Activated CD4-positive, alpha-beta T cell treated with anti-CD3 and anti-CD28 coated beads for 36 hours (primary cell): Measurements from ENCODE around the gene HSPA12A. TPM values are rescaled to one million over a fixed set of nuclear protein-coding genes. Genes with fewer than 3 reads are reported as not detected.

Experiments
- ATAC-seq: fragments of 200-7000 bp; cut with Tn5 transposase; one replicate; pipeline ENCODE4 v1.10.0; 2021; ENCODE audit warnings: mild to moderate bottlenecking, moderate library complexity
- CTCF ChIA-PET: fragments of 350-600 bp; sonication (Branson Sonifier 250); formaldehyde crosslinking; loops from one replicate; lab custom pipeline; 2021; ENCODE audit warnings: antibody characterized with exemption; lab: Charles Lee
- POLR2A ChIA-PET: fragments of 350-600 bp; sonication (Branson Sonifier 250); formaldehyde crosslinking; loops from one replicate; lab custom pipeline; 2021; ENCODE audit warnings: antibody characterized with exemption, inconsistent platforms; lab: Charles Lee
- DNase-seq: peaks from one replicate; pipeline ENCODE4 v3.0.0-alpha.2; 2020
- H3K27ac Mint-ChIP-seq: one replicate; pipeline ENCODE4 v1.8.0; 2021; ENCODE audit warnings: mixed read lengths
- H3K27me3 Mint-ChIP-seq: one replicate; pipeline ENCODE4 v1.8.0; 2021; ENCODE audit warnings: mixed read lengths
- H3K36me3 Mint-ChIP-seq: one replicate; pipeline ENCODE4 v1.8.0; 2021; ENCODE audit warnings: low read depth, mixed read lengths
- H3K4me1 Mint-ChIP-seq: one replicate; pipeline ENCODE4 v1.8.0; 2021; ENCODE audit warnings: mixed read lengths
- H3K4me3 Mint-ChIP-seq: one replicate; pipeline ENCODE4 v1.8.0; 2021; ENCODE audit warnings: mild to moderate bottlenecking, moderate library complexity, mixed read lengths
- H3K9me3 Mint-ChIP-seq: one replicate; pipeline ENCODE4 v1.8.0; 2021; ENCODE audit warnings: low read depth, mixed read lengths
- intact Hi-C, 2 experiments: fragments of 100-400 bp; cut with DNase I in 1 of 2; cut with micrococcal nuclease in 1 of 2; formaldehyde crosslinking; loops; one replicate each; pipeline versions ENCODE4 v1.14.2 to v1.15.1; 2022 to 2024; cut with DNase I, micrococcal nuclease
- total RNA-seq, 2 experiments: library from RNA; stranded (reverse); gene quantifications; one replicate each; pipeline ENCODE4 v1.2.3, GENCODE V29; 2021

The HSPA12A gene
- total RNA-seq, result under 1 TPM; 0.41 to 0.74 TPM

DNA sequence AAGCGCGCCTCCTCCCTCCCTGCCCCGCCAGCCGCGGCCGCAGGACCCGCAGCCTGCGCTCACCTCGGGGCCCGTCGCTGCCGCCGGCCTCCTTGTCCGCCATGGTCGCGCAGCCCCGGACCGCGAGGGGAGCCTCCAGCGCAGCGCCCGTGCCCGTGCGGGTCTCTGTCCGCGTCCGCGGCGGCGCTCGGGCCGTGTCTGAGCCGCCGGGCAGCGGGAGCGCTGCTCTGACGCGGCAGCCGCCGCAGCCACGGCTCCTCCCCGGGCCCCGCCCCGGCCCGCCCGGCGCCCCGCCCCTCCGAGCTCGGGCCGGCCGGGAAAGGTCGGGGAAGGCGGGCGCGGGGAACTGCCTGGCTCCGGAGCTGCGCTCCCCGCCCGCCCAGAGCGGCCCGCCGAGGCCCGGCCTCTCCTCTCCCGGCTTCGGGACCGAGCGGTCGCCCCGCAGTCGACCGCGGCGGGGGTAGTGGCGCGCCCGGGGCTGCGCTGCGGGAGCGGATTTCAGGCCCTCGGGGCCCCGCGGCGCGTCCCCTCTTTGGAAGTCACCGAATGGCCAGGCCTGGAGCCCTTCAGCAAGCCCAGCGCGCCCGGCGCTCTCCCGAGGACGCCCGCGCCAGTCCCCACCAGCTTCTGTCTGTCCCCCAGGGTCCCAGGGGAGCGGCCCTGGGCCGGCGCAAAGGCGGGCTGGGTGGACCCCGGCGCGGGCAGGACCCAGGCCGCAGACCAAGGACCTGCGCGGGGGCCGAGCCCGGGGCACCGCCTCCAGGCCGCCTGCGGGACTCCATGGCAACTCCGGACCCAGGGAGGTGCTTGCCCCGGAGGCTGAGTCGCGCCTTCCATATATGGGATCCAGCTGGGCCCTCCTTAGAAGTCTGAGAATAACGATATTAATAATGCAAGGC is at the start of gene HSPA12A:
TSS of gene HSPA12A (minus strand) at position 200 of the 899 bp plus-strand sequence. CDS start at position 103, 97 bp downstream.
- intact Hi-C loops, result loop anchor here in 1 of 2 experiments (1.0 to 5.0 kb wide), 3 partner anchors 46 to 1805 kb away; partner anchors contain the start of gene TRUB1

GRCh38 chr10:116791241-116791640 is 48.9 kb upstream of the HSPA12A start:
- ChIA-PET POLR2A (no interaction called here), CTCF (interaction anchor here (0.6 to 1.8 kb wide), 4 partner anchors 15 to 583 kb away, joined by 3 to 12 read pairs (median 4); no protein-coding TSS in a partner anchor)
- DNase-seq (no peak), ATAC-seq (no peak)
- peaks cover 23% of the 10 kb centered on the region for H3K27me3 Mint-ChIP-seq
- no peaks in the 10 kb centered on the region for H3K9me3 Mint-ChIP-seq
- no peak overlapping the region for H3K27ac Mint-ChIP-seq
- intact Hi-C loops, result loop anchor here in 1 of 2 experiments (10.0 kb wide), 1 partner anchor 214 kb away; the partner anchor contains the start of gene SHTN1
- H3K4me1 Mint-ChIP-seq, result peaks cover 22% of the 10 kb centered on the region
- no peaks in the 10 kb centered on the region for H3K36me3 Mint-ChIP-seq
- H3K4me3 Mint-ChIP-seq, result no peak overlapping the region

More for the DNA sequence above, at the start of gene HSPA12A:
- ChIA-PET POLR2A (no interaction called here), CTCF (interaction anchor here (0.7 kb wide), 1 partner anchor 55 kb away, joined by 3 read pairs; no protein-coding TSS in a partner anchor)
- Mint-ChIP-seq H3K27ac (no peak within 1 kb of the TSS), H3K27me3 (peaks cover 53% of the 10 kb centered on the region), H3K9me3 (no peaks in the 10 kb centered on the region), H3K4me1 (peaks cover 4% of the 10 kb centered on the region), H3K36me3 (no peaks in the 10 kb centered on the region), H3K4me3 (peak within 1 kb of the TSS; percentile 43)
- DNase-seq (peak; percentile 72), ATAC-seq (peak; percentile 92)

- H3K4me1 Mint-ChIP-seq, result peaks cover 21% of the 10 kb centered on the region
- DNase-seq, result peak; percentile 88
- peak overlapping the region; percentile 37 for H3K27ac Mint-ChIP-seq
- POLR2A ChIA-PET, result no interaction called here
- peaks cover 26% of the 10 kb centered on the region for H3K27me3 Mint-ChIP-seq
- ATAC-seq, result peak; percentile 89
- intact Hi-C loops, result loop anchor here (1.0 to 2.0 kb wide), 3 partner anchors 46 to 387 kb away; partner anchors contain the start of gene HSPA12A (in 1 of the 2)
- H3K9me3 Mint-ChIP-seq, result no peaks in the 10 kb centered on the region
- H3K4me3 Mint-ChIP-seq, result peak overlapping the region; percentile 41
- CTCF ChIA-PET, result interaction anchor here (0.6 to 4.2 kb wide), 31 partner anchors 8 to 757 kb away, joined by 3 to 39 read pairs (median 4); no protein-coding TSS in a partner anchor
- H3K36me3 Mint-ChIP-seq, result no peaks in the 10 kb centered on the region
These were observed 45.7 kb upstream of the HSPA12A start for GRCh38 chr10:116787893-116788665.

DNA sequence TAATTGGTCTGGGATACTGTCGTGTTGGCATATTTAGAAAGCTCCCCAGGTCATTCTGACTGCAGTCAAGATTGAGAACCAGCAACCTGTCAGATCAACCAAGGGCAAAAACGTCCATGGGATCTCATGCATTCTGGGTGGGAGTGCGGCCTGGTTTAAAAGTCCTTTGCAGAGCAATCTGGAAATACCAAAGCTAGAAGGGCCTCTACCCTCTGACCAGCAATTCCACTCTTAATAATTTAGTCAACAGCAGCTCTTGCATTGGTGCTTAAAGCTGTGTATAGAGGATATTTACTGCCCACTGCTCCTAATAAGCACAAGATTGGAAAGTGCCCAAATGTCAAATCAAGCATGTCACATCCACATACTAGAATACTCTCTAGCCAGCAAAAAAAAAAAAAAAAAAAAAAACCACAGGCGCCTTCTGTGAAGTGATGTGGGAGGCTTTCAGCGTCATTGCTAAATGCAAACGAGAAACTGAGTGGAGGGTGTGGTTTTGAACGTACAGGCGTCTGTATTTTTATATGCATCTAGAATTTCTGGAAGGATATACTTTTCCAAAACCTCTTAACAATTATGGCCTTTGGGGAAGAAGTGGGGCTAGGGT is 44.8 kb upstream of the HSPA12A start:
- DNase-seq, result no peak
- Mint-ChIP-seq H3K9me3 (no peaks in the 10 kb centered on the region), H3K36me3 (no peaks in the 10 kb centered on the region), H3K4me3 (no peak overlapping the region), H3K27ac (peak overlapping the region; percentile 37), H3K4me1 (peaks cover 15% of the 10 kb centered on the region), H3K27me3 (peaks cover 20% of the 10 kb centered on the region)
- peak; percentile 52 for ATAC-seq
- CTCF ChIA-PET, result interaction anchor here (0.6 to 4.2 kb wide), 22 partner anchors 9 to 1662 kb away, joined by 3 to 39 read pairs (median 4); no protein-coding TSS in a partner anchor
- intact Hi-C loops, result no loop called here
- POLR2A ChIA-PET, result no interaction called here

DNA sequence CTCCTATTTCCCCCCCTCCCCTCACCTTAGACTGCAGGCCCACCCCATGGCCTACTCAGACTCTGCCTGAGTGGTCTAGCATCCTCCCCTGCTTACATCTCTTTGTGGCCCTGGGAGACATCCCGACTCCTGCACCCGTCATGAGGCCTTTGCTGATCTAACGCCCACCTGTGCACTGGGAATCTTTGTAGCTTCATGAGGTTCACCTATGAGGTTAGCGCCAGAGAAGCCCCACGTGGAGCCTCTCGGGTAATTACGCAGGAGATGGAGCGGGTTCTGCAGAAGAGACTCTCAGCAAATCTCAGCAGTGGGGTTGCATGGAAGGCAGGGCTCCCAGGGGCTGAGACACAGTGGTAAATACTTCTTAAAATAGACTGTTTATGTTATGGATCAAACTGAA is 43.5 kb upstream of the HSPA12A start:
- Mint-ChIP-seq H3K27me3 (peaks cover 14% of the 10 kb centered on the region), H3K36me3 (no peaks in the 10 kb centered on the region), H3K4me1 (peaks cover 15% of the 10 kb centered on the region), H3K4me3 (no peak overlapping the region), H3K9me3 (no peaks in the 10 kb centered on the region), H3K27ac (no peak overlapping the region)
- no peak for ATAC-seq
- no peak for DNase-seq
- ChIA-PET CTCF (interaction anchor here (0.7 to 4.2 kb wide), 5 partner anchors 87 to 383 kb away, joined by 4 to 39 read pairs (median 5); no protein-coding TSS in a partner anchor), POLR2A (no interaction called here)
- intact Hi-C loops, result no loop called here

- CTCF ChIA-PET, result interaction anchor here (1.1 kb wide), 1 partner anchor 103 kb away, joined by 5 read pairs; no protein-coding TSS in a partner anchor
- POLR2A ChIA-PET, result no interaction called here
- intact Hi-C loops, result no loop called here
- peaks cover 15% of the 10 kb centered on the region for H3K4me1 Mint-ChIP-seq
- H3K27me3 Mint-ChIP-seq, result peaks cover 10% of the 10 kb centered on the region
- no peaks in the 10 kb centered on the region for H3K9me3 Mint-ChIP-seq
- no peaks in the 10 kb centered on the region for H3K36me3 Mint-ChIP-seq
- no peak for ATAC-seq
- no peak for DNase-seq
- no peak overlapping the region for H3K4me3 Mint-ChIP-seq
- no peak overlapping the region for H3K27ac Mint-ChIP-seq
These were observed 42.9 kb upstream of the HSPA12A start for GRCh38 chr10:116785282-116785681.

DNA sequence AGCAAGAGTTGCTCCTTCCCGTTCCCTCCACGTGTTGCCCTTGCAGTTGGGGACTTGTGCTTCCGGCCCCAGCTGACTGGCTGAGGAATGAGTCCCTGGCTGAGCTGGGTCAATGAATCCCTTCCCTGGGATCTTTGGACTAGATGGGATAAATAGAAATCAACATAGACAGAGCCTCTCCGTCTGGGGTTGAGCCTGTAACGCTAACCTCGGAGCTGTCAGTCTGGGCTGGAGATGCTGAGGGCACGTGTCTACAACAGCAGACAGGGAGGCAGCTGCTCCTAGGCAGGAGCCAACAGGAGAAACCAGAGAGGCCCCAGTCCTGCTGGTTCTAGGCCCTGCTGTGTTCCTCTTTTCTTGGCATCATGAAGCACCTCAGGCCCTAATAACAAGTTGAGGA is 42.3 kb upstream of the HSPA12A start:
- intact Hi-C loops, result no loop called here
- POLR2A ChIA-PET, result no interaction called here

GRCh38 chr10:116784035-116784434 is 41.7 kb upstream of the HSPA12A start:
- Mint-ChIP-seq H3K36me3 (no peaks in the 10 kb centered on the region), H3K9me3 (no peaks in the 10 kb centered on the region), H3K27ac (no peak overlapping the region), H3K4me1 (peaks cover 15% of the 10 kb centered on the region), H3K4me3 (no peak overlapping the region), H3K27me3 (peaks cover 9% of the 10 kb centered on the region)
- POLR2A ChIA-PET, result no interaction called here
- CTCF ChIA-PET, result interaction anchor here (0.6 to 0.7 kb wide), 2 partner anchors 87 to 95 kb away, joined by 3 read pairs; no protein-coding TSS in a partner anchor
- intact Hi-C loops, result no loop called here
- DNase-seq (no peak), ATAC-seq (no peak)

More for the DNA sequence above, 42.3 kb upstream of the HSPA12A start:
- Mint-ChIP-seq H3K27ac (no peak overlapping the region), H3K4me1 (peaks cover 15% of the 10 kb centered on the region), H3K4me3 (no peak overlapping the region), H3K9me3 (no peaks in the 10 kb centered on the region), H3K27me3 (peaks cover 9% of the 10 kb centered on the region), H3K36me3 (no peaks in the 10 kb centered on the region)
- CTCF ChIA-PET, result interaction anchor here (0.6 to 1.1 kb wide), 3 partner anchors 88 to 102 kb away, joined by 3 to 5 read pairs (median 3); no protein-coding TSS in a partner anchor
- ATAC-seq, result no peak
- DNase-seq, result no peak

- ChIA-PET CTCF (interaction anchor here (1.1 kb wide), 1 partner anchor 14 kb away, joined by 3 read pairs; no protein-coding TSS in a partner anchor), POLR2A (no interaction called here)
- Mint-ChIP-seq H3K36me3 (no peaks in the 10 kb centered on the region), H3K4me3 (no peak overlapping the region), H3K4me1 (peaks cover 11% of the 10 kb centered on the region), H3K27ac (no peak overlapping the region), H3K9me3 (no peaks in the 10 kb centered on the region), H3K27me3 (peaks cover 11% of the 10 kb centered on the region)
- DNase-seq, result no peak
- intact Hi-C loops, result no loop called here
- no peak for ATAC-seq
These were observed 40.8 kb upstream of the HSPA12A start for GRCh38 chr10:116783011-116783655.

GRCh38 chr10:116781370-116781884 is 39.1 kb upstream of the HSPA12A start:
- Mint-ChIP-seq H3K9me3 (no peaks in the 10 kb centered on the region), H3K4me3 (no peak overlapping the region), H3K27ac (no peak overlapping the region), H3K36me3 (no peaks in the 10 kb centered on the region), H3K4me1 (no peaks in the 10 kb centered on the region), H3K27me3 (peaks cover 10% of the 10 kb centered on the region)
- DNase-seq, result no peak
- ATAC-seq, result no peak
- intact Hi-C loops, result no loop called here
- ChIA-PET POLR2A (no interaction called here), CTCF (no interaction called here)
